Activated T-helper 1 cell treated with anti-CD3 and anti-CD28 coated beads, Interleukin-12 subunit alpha, Interleukin-12 subunit beta, Interleukin-2, Interleukin-4 antibody, amounts not matched to agents 30 ng/mL and 10 ng/mL and 1 ng/mL, durations not matched to agents 14 hours and 24 hours and 36 hours (primary cell): Measurements from ENCODE around the gene AEBP2. TPM values are rescaled to one million over a fixed set of nuclear protein-coding genes. Genes with fewer than 3 reads are reported as not detected.

Experiments
- DNase-seq: peaks from one replicate; pipeline ENCODE4 v3.0.0; 2021; ENCODE audit warnings: low spot score
- H3K27ac Mint-ChIP-seq: one replicate; pipeline ENCODE4 v1.8.0; 2021; ENCODE audit warnings: mild to moderate bottlenecking, mixed read lengths
- H3K27me3 Mint-ChIP-seq: one replicate; pipeline ENCODE4 v1.8.0; 2022; ENCODE audit warnings: mild to moderate bottlenecking, moderate library complexity, mixed read lengths; ENCODE audit not compliant: insufficient read depth
- H3K36me3 Mint-ChIP-seq: one replicate; pipeline ENCODE4 v1.8.0; 2021; ENCODE audit warnings: low read depth, mixed read lengths
- H3K4me1 Mint-ChIP-seq: one replicate; pipeline ENCODE4 v1.8.0; 2021; ENCODE audit warnings: low read depth, mixed read lengths
- H3K4me3 Mint-ChIP-seq: one replicate; pipeline ENCODE4 v1.8.0; 2021; ENCODE audit warnings: mild to moderate bottlenecking, moderate library complexity, mixed read lengths
- H3K9me3 Mint-ChIP-seq: one replicate; pipeline ENCODE4 v1.8.0; 2021; ENCODE audit warnings: mixed read lengths
- intact Hi-C: fragments of 100-400 bp; cut with micrococcal nuclease; formaldehyde crosslinking; loops from one replicate; pipeline ENCODE4 v1.15.1; 2024
- total RNA-seq: library from RNA; stranded (reverse); gene quantifications from 2 replicates; pipeline ENCODE4 v1.2.3, GENCODE V29; 2022

The AEBP2 gene
- total RNA-seq, 1 donor from 2014 or later: 53.9 TPM

- H3K36me3 Mint-ChIP-seq: peaks cover 7% of the 10 kb centered on the region
- no peak overlapping the region for H3K4me3 Mint-ChIP-seq
- H3K4me1 Mint-ChIP-seq: peaks cover 13% of the 10 kb centered on the region
- no peaks in the 10 kb centered on the region for H3K27me3 Mint-ChIP-seq
- intact Hi-C loops: no loop called here
- DNase-seq: no peak
- no peaks in the 10 kb centered on the region for H3K9me3 Mint-ChIP-seq
- H3K27ac Mint-ChIP-seq: no peak overlapping the region
Observed at GRCh38 chr12:19561411-19561961, 122.2 kb downstream of the AEBP2 start.
